Measurements from ENCODE around the gene WDR20.

The WDR20 gene

DNA sequence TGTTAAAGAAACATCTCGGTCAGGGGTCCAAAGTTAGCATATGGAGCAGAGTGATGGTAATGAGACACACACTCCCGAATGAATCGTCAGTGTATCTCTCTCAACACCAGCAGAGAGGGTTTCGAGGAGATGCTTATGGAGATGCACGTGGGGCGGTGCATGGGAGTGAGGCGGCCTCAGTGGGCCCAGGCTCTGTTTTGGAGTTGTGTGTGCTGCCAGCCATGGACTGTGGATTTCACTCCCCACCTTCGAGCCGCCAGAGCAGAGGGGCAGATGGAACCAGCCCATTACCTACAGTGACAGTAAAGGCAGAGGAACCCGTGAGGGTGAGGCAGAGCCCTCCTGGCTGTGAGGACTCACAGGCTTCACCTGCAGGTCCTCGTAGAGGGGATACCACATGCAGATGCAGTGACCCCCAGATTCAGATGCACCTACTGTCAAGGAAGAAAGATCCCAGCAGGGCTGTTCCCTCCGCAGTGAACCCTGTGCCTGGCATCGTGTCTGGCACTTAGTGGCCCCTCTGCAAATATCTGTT lies 68.2 kb downstream of the WDR20 start:
- no peaks in the 10 kb centered on the region for H3K27me3 ChIP-seq
- no peak overlapping the region for H3K27ac ChIP-seq
- H3K36me3 ChIP-seq = peaks cover 66% of the 10 kb centered on the region
- TF ChIP-seq, protein P1, sequence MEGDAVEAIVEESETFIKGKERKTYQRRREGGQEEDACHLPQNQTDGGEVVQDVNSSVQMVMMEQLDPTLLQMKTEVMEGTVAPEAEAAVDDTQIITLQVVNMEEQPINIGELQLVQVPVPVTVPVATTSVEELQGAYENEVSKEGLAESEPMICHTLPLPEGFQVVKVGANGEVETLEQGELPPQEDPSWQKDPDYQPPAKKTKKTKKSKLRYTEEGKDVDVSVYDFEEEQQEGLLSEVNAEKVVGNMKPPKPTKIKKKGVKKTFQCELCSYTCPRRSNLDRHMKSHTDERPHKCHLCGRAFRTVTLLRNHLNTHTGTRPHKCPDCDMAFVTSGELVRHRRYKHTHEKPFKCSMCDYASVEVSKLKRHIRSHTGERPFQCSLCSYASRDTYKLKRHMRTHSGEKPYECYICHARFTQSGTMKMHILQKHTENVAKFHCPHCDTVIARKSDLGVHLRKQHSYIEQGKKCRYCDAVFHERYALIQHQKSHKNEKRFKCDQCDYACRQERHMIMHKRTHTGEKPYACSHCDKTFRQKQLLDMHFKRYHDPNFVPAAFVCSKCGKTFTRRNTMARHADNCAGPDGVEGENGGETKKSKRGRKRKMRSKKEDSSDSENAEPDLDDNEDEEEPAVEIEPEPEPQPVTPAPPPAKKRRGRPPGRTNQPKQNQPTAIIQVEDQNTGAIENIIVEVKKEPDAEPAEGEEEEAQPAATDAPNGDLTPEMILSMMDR (IDR thresholded peaks at IDR 0.05) = no peak
- H3K4me1 ChIP-seq (ENCODE audit: control insufficient read depth in 1 of 2, insufficient read depth in 1 of 2, low read depth in 1 of 2, low read length in 1 of 2) = peaks cover 27 to 28% of the 10 kb centered on the region in 2 experiments
- H3K4me3 ChIP-seq (ENCODE audit: low read depth in 1 of 2, low read length in 1 of 2) = no peak overlapping the region
- no peaks in the 10 kb centered on the region for H3K9me3 ChIP-seq

DNA sequence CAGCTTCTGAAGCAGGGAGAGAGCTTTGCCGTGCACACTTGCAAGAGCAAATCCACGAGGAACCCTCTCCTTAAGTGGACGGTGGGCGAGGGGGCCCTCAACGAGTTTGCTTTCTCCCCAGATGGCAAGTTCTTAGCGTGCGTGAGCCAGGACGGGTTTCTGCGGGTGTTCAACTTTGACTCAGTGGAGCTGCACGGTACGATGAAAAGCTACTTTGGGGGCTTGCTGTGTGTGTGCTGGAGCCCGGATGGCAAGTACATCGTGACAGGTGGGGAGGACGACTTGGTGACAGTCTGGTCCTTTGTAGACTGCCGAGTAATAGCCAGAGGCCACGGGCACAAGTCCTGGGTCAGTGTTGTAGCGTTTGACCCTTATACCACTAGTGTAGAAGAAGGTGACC lies 69.0 kb downstream of the WDR20 start:
- Histone ChIP-seq H3K36me3 (peaks cover 65% of the 10 kb centered on the region), H3K27me3 (no peaks in the 10 kb centered on the region), H3K4me1 (ENCODE audit: control insufficient read depth in 1 of 2, insufficient read depth in 1 of 2, low read depth in 1 of 2, low read length in 1 of 2) (peaks cover 20 to 23% of the 10 kb centered on the region in 2 experiments), H3K4me3 (ENCODE audit: low read depth in 1 of 2, low read length in 1 of 2) (no peak overlapping the region), H3K9me3 (no peaks in the 10 kb centered on the region), H3K27ac (no peak overlapping the region)
- TF ChIP-seq, protein P1 (IDR thresholded peaks at IDR 0.05) = no peak

DNA sequence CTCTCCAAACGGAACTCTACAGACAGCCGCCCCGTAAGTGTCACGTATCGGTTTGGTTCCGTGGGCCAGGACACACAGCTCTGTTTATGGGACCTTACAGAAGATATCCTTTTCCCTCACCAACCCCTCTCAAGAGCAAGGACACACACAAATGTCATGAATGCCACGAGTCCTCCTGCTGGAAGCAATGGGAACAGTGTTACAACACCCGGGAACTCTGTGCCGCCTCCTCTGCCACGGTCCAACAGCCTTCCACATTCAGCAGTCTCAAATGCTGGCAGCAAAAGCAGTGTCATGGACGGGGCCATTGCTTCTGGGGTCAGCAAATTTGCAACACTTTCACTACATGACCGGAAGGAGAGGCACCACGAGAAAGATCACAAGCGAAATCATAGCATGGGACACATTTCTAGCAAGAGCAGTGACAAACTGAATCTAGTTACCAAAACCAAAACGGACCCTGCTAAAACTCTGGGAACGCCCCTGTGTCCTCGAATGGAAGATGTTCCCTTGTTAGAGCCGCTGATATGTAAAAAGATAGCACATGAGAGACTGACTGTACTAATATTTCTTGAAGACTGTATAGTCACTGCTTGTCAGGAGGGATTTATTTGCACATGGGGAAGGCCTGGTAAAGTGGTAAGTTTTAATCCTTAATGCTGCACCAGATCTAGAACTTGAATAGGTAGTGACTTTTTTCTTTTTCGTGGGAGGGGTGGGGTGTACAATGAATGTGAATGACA lies 69.7 kb downstream of the WDR20 start:
- no peak overlapping the region for H3K4me3 ChIP-seq (ENCODE audit: low read depth in 1 of 2, low read length in 1 of 2)
- H3K27me3 ChIP-seq = no peaks in the 10 kb centered on the region
- H3K27ac ChIP-seq = peak overlapping the region; percentile 83
- H3K4me1 ChIP-seq (ENCODE audit: control insufficient read depth in 1 of 2, insufficient read depth in 1 of 2, low read depth in 1 of 2, low read length in 1 of 2) = peaks cover 20 to 23% of the 10 kb centered on the region in 2 experiments
- H3K36me3 ChIP-seq = peaks cover 64% of the 10 kb centered on the region
- TF ChIP-seq, protein P1 (IDR thresholded peaks at IDR 0.05) = no peak
- no peaks in the 10 kb centered on the region for H3K9me3 ChIP-seq

DNA sequence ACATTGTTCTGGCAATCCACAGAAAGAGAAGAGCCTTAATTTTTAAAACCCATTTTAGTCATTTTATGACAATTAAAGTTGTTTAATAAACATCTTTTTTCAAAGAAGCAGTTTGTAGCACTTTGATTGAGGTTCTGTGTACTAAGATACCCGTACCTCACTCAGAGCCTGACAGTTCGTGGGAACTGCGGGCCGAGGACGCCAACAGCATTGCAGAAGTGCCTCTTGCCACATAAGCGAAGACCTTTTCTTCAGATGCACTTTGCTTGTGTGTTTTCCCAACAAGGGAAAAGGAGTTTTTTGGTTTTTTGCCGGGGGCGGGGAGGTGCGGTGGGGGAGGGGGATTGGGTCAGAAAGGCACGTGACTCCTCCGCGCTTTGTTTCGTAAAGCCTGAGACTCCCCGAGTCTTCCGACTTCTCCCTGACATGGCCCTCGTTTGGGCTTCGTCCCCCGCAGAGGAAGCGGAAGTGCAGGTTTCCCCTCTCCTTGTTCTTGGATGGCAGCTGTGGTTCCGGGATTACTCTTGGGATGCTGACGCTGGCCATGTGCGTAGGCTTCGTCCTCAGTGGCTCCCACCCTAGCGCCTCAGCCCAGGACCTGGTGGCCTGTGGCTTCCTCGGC lies 70.8 kb downstream of the WDR20 start:
- no peaks in the 10 kb centered on the region for H3K9me3 ChIP-seq
- peak overlapping the region; percentile 50 to 51 for H3K4me3 ChIP-seq (ENCODE audit: low read depth in 1 of 2, low read length in 1 of 2)
- peaks cover 53% of the 10 kb centered on the region for H3K36me3 ChIP-seq
- H3K27me3 ChIP-seq = no peaks in the 10 kb centered on the region
- TF ChIP-seq, protein P1 (IDR thresholded peaks at IDR 0.05) = peak; percentile 3
- peak overlapping the region; percentile 83 for H3K27ac ChIP-seq
- H3K4me1 ChIP-seq (ENCODE audit: control insufficient read depth in 1 of 2, insufficient read depth in 1 of 2, low read depth in 1 of 2, low read length in 1 of 2) = peaks cover 20 to 23% of the 10 kb centered on the region in 2 experiments

DNA sequence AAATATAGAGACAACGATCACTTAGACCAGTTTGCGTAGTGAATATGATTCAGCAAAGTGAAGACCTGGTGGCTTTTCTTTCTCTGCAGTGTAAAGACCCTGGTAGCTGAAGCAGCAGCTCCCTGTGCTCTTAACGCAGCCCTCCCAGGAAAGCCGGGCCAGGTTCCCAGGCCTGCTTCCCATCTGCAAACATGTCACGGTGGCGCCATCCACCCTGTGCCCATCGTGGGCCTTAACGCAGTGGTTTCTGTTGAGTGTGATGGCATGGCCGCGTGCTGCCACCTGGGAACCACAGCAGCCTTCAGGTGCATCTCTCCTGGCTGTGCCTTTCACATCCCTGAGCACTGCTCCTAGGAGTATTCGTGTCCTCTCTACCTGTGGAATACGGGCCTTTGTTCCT lies 71.5 kb downstream of the WDR20 start:
- H3K9me3 ChIP-seq = no peaks in the 10 kb centered on the region
- H3K4me1 ChIP-seq (ENCODE audit: control insufficient read depth in 1 of 2, insufficient read depth in 1 of 2, low read depth in 1 of 2, low read length in 1 of 2) = peaks cover 20 to 23% of the 10 kb centered on the region in 2 experiments
- no peaks in the 10 kb centered on the region for H3K27me3 ChIP-seq
- peak overlapping the region; percentile 83 for H3K27ac ChIP-seq
- peaks cover 48% of the 10 kb centered on the region for H3K36me3 ChIP-seq
- TF ChIP-seq, protein P1 (IDR thresholded peaks at IDR 0.05) = no peak
- H3K4me3 ChIP-seq (ENCODE audit: low read depth in 1 of 2, low read length in 1 of 2) = peak overlapping the region; percentile 50 to 51

Data from neutrophil (primary cell).